DND-41 (cell line): ENCODE data around the gene NDUFS7.

Source experiments
- CTCF ChIP-seq: IDR thresholded peaks from 2 replicates; pipeline ENCODE4 v1.5.1; 2012; ENCODE audit warnings: borderline replicate concordance, low read length, moderate library complexity, mild to moderate bottlenecking; ENCODE audit not compliant: poor library complexity, severe bottlenecking; ENCODE audit errors: extremely low read depth
- EZH2 ChIP-seq: IDR thresholded peaks from 3 replicates; pipeline ENCODE4 v1.6.1; 2012; ENCODE audit warnings: borderline replicate concordance, low read depth, mild to moderate bottlenecking, moderate library complexity, low read length, inconsistent platforms; ENCODE audit not compliant: severe bottlenecking

GRCh38 chr19:1379126-1379905 is 4.4 kb upstream of the NDUFS7 start:
- TF ChIP-seq CTCF (no peak), EZH2 (no peak)
